ENCODE measurements around the gene PKHD1.

The PKHD1 gene

GRCh38 chr6:51608383-51608782, 479.0 kb downstream of the PKHD1 start:
- DNase-seq: no peak

GRCh38 chr6:51600514-51600913, 486.9 kb downstream of the PKHD1 start:
- no peak for DNase-seq

DNA sequence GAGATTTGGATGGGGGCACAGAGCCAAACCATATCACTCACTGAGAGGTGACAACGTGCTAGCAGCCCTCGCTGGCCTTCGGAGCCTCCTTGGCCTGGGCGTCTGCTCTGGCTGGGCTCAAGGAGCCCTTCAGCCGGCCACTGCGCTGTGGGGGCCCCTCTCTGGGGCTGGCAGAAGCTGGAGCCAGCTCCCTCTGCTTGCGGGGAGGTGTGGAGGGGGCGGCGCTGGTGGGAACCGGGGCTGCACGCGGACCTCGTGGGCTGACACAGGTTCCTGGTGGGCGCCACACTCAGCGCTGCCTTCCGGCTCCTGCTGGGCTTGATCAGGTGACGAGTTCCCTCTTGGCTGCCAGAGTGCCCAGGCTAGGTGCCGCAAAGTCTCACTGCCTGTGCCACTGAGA, 489.2 kb downstream of the PKHD1 start:
- DNase-seq: no peak

- DNase-seq: no peak
Measured at GRCh38 chr6:51594981-51595380, 492.4 kb downstream of the PKHD1 start.

DNA sequence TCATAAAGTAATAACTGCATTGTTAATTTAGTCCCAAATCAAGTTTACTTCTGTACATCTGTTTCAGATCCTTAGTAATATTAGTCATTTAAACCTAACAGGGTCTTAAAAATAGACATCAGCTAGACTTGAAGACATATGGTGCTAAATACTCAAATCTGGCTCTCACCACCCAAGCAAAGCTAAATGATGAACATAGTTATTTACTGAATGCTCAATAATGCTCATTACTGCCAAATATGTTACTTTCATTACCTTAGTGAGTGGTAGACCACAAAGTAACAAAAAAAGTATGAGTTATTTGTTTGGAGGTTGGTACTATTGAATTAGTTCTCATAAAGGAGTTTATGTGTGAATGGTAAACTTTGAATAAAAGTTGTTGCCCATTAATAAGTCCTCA, 502.1 kb downstream of the PKHD1 start:
- no peak for DNase-seq

DNA sequence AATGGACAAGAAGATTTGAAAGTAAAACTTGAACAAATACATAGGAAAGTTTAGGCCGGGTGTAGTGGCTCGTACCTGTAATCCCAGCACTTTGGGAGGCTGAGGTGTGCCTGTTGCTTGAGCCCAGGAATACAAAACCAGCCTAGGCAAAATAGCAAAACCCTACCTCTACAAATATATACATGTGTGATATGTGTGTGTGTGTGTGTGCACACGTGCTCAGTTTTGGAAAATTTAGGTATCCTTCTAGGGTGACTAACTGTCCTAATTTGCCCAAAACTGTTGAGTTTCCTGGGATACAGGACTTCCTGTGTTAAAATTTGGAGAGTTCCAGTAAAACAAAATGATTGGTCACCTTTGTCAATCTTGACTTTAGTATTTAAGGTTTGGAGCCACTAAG, 503.2 kb downstream of the PKHD1 start:
- DNase-seq: no peak

GRCh38 chr6:51578994-51579393, 508.4 kb downstream of the PKHD1 start:
- no peak for DNase-seq

GRCh38 chr6:51578362-51578761, 509.1 kb downstream of the PKHD1 start:
- DNase-seq: no peak

DNA sequence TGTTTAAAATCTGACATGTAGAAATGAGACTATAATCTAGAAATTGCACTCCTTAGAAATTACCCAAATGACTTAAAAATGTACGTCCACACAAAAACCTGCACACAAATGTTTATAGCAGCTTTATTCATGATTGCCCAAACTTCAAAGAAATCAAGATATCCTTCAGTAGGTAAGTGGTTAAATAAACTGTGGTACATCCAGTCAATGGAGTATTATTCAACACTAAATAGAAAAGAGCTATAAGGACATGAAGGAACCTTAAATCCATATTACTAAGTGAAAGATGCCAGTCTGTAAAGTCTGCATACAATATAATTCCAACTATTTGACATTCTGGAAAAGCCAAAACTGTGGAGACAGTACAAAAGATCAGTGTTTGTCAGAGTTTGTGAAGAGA, 513.4 kb downstream of the PKHD1 start:
- no peak for DNase-seq

DNA sequence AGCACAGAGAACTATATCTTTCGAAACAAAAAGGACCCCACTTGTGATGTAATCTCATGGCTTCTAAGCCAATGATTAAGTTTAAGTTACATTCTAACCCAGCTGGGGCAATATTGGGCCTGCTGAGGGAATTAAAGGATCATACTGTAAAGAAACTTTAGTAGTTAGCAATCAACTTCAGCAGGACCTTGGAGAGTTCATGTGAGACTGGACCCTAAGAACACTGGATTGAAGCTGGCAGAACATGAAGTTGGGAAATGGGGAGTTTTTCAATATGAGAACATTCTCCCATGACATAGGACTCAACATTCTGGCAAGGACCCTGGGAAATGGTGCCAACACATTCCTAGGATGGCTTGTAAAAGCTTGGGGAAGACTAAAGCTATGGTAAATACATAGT, 516.2 kb downstream of the PKHD1 start:
- DNase-seq: no peak

- no peak for DNase-seq
Measured at GRCh38 chr6:51570168-51570921, 517.1 kb downstream of the PKHD1 start.

GRCh38 chr6:51569594-51569993, 517.8 kb downstream of the PKHD1 start:
- DNase-seq: no peak

DNA sequence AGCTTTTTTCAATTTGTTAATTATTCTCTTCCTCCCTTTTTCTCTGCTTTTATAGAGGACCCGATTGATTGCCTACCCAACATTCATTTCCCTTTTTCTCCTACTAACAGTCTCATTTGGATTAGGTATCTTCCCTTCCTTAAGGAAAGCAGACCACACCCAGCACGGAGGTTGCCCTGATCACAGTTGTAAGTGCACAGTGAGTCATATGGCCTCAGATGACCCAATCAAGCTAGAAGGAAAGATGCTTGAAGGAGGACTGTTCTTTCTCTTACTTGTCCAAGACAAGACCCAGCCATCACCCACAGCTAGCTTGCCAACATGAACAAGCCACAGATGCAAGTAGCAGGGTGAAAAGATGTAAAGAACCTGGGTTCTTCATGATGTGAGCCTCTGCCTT, 518.6 kb downstream of the PKHD1 start:
- no peak for DNase-seq

- DNase-seq: no peak
Measured at GRCh38 chr6:51565472-51565871, 521.9 kb downstream of the PKHD1 start.
